ENCODE data around the gene NCOA3.

NCOA3 gene

DNA sequence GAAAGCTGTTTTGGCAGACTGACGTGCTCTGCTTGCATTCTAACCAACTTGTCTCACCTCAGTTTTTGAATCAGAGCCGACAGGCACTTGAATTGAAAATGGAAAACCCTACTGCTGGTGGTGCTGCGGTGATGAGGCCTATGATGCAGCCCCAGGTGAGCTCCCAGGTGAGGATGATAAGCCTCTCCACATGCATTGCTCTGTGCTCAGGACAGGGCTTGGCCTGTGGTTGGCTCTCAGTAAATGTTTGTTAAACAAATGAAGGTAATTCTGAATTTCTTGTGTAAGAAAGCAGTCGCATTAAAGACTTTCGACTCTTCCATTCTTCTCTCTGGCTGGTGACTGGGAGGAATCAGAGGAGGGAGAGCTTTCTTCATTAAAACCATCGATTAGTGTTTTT is 147.3 kb downstream of the NCOA3 start:
- DNase-seq, result no peak

DNA sequence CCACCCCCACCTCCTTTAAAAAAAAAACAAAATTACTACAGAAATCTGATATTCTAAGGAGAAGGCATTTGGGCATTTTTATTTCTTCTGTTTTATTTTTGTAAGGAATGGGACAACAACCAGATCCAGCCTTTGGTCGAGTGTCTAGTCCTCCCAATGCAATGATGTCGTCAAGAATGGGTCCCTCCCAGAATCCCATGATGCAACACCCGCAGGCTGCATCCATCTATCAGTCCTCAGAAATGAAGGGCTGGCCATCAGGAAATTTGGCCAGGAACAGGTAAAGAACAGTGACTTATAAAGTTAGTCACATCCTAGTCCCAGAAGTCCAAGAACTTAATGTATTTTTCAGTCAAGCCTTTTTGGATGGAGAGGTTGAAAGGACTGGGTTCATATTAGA is 150.6 kb downstream of the NCOA3 start:
- DNase-seq, result no peak

DNA sequence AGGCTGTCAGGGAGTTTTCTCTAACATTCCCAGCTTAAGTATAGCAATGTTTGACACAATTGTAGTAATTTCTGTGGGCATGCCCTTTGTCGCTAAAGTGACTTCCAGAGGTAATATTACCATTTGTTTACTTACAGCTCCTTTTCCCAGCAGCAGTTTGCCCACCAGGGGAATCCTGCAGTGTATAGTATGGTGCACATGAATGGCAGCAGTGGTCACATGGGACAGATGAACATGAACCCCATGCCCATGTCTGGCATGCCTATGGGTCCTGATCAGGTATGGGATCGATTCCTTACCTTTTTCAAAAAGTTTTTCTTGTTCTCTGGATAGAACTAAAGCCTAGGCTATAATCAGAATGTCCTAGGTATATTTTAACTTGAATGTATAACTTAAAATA is 151.1 kb downstream of the NCOA3 start:
- no peak for DNase-seq

DNA sequence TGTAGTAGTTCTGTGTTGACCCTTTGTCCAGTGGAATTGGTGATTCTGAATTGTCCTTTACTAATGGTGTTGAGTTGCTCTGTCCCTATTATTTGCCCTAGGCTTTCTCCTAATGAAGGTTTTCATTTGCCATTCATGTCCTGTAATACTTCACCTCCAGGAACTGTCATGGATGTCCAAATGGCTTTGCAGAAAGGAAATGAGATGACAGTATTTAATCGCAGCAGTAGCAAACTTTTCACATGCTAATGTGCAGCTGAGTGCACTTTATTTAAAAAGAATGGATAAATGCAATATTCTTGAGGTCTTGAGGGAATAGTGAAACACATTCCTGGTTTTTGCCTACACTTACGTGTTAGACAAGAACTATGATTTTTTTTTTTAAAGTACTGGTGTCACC is 152.2 kb downstream of the NCOA3 start:
- no peak for DNase-seq

DNA sequence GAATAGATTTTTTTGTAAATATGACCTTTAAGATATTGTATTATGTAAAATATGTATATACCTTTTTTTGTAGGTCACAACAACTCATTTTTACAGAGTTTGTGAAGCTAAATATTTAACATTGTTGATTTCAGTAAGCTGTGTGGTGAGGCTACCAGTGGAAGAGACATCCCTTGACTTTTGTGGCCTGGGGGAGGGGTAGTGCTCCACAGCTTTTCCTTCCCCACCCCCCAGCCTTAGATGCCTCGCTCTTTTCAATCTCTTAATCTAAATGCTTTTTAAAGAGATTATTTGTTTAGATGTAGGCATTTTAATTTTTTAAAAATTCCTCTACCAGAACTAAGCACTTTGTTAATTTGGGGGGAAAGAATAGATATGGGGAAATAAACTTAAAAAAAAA is 152.7 kb downstream of the NCOA3 start:
- no peak for DNase-seq

DNA sequence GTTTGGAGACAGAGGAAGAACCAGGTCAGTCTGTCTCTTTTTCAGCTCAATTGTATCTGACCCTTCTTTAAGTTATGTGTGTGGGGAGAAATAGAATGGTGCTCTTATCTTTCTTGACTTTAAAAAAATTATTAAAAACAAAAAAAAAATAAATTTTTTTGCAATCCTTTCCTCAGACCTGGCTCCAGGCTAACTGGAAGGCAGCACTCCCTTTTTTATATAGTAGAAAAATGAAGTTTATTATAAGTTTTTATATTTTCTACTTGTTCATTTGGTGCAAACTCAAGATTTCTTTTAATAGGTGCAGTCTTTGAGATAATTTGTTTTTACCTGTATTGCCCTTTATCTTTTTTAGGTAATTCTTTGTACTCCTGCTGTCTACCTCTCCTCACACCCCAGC is 153.9 kb downstream of the NCOA3 start:
- DNase-seq, result no peak

DNA sequence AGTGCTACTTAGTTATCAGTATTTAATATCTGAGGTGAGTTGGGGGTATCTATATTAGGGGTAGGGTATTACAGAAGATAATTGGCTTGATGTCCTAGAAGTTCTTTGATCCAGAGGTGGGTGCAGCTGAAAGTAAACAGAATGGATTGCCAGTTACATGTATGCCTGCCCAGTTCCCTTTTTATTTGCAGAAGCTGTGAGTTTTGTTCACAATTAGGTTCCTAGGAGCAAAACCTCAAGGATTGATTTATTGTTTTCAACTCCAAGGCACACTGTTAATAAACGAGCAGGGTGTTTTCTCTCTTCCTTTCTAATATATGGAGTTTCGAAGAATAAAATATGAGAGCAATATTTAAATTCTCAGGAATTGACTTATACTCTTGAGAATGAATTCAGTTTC is 154.6 kb downstream of the NCOA3 start:
- DNase-seq, result no peak

DNA sequence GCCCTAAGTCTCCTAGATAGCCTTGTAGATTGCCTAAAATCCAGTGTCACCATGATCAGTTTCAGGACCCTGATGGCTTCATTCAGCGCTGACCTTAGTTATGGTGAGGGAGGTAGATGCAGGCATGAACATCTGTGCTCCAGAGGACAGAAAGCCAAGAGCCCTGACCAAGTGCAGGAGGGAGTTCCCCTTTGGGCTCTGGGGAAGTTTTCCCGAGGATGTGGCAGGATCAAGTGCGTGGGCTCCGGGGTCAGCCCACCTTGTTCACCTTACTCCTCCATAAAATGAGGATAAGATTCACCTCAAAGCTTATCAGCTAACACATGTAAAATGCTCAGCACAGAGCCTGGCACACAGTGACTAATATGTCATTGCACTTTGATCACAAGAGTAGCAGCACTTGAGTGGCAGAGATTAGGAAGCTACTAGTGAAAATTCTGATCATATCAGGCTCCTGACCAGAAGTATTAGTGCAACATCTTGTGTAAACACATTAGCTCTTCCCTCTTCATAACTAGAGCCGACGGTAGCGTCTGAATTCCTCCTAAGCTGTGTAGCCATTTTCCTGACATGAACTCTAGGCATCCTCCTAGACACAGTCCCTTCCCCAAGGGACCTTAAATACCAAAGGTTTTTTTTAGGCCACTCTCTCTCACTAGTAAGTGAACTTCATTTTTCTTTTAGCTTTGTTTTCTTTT is 158.4 kb downstream of the NCOA3 start:
- no peak for DNase-seq

DNA sequence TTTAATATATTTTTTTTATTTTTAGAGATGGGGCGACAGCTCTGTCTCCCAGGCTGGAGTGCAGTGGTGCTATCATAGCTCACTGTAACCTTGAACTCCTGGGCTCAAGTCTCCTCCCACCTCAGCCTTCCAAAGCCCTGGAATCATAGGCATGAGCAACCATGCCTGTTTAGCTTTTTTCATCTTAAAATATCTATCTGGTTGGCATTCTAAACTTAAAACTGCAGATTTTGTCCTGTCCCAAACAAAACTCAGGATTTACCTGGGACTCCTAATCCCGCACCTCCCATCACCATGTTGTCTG is 158.9 kb downstream of the NCOA3 start:
- DNase-seq, result no peak

DNA sequence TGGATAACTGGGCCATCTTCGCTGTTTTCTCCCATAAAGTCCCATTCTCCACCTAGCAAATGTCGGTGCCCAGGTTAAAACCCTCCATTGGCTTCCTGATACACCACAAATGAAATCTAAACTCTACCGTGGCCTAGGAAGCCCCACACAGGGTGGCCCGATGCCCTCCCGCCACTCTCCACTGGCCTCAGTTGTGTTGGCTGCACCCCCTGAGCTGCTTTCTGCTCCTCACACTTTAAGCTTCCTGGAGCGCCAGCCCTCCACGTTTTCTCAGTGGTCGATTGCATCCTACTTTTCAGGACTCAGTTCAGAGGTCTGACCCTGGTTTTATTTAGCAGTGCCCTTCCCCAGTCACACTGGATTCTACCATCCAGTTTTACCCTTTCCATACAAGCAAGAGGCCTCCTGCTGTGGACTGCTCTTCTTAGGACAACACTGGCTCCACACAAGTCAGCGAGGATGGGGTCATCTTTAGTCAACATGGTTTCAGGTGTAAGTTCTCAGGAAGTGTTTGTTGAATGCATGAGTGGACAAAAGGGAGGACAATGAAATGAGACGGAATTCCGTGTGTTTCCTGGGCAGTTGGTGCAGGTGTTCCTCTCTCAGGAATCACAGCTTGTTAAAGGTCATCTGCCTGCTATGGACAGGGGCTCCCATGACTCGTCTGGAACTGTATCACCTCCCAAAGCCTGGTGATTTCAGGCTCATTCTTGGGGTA is 159.5 kb downstream of the NCOA3 start:
- DNase-seq, result no peak

DNA sequence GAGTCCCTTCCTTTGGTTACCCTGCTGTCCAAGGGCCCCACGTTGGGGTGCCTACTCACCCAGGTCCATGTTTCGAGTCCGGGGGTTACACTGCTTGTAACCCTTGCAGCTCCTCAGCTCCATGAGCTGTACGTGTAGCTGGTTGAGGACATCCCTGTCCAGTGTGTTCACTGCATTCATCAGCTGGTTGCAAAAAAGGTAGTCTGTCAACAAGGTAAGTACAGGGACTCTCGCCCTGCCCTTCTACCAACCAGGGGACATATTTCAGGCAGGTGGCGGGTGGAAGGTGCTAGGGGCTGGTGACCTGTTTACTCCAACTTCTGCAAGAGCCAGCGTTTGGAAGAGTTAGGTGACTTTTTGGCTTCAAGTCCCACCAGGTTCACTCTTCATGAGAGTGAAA is 160.0 kb downstream of the NCOA3 start:
- DNase-seq, result no peak

DNA sequence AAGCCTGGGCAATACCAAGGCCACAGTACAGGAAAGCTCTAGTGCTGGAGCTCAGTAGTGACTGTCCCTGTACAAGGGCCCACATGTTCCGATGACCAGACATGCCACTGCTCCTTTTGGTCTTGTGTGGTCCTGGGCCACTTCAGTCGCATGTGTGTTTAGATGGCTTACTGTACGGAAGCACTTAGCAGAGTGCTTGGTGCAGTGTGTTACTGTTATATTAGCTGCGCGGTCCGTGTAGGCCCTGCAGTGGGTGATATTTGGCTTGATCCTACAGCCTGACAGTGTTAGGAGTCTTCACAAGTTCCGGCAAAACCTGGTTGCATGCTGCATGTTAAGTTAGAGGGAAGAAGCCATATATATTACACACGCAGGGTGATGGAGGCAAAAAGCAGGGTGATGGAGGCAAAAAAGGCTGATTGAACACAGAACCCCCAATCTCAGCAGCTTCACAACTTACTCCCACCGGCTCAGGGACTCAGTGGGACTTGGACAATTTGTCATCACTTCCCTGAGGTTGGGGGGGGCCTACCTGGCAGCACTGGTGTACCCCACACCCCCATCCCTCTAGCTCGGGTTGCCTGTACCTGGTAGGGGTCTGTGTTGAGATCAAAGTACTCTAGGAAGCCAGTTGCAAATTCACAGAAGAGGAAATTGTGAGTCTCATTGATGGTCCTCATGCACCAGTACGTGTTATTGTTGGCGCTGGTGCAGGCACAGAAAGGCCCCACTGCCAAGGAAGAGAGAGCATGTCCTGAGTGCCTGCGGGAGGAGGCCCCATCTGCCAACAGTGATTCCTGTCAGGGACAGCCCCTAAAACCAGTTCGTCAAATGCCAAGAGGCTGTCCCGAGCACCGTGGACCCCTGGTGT is 161.0 kb downstream of the NCOA3 start:
- DNase-seq, result no peak

DNA sequence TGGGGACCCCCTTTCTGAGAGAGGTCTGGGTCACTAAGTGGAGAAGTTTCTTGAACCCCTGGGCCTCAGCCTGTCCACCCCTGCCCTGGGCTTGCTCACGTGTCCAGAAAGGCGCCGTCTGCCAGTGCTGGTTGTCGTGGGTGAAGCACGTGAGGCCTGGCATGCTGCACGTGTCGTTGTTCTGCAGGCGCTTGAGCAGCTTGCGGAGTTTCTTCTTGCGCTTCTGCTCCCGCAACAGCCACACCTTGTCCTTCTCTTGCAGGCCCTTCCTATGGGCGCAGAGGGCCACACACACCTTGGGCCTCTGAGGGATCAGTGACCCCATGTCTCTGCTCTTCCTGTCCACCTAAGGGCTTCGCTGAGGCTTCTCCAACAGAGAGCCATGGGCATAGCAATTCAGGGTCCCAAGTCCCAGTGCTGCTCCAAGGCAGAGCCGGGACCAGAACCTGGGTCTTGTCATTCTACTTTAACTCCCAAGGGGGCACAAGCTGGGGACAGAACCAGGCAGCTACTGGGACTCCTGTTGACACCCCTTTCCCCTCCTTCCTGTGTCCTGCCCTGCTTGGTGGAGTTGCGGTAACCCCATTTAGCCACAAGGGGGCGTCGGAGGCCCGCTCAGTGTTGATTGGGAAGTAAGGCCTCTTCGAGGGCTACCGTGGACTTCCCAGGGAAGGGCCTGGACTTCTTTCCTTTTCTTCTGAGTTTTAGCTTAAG is 161.8 kb downstream of the NCOA3 start:
- peak; percentile 52 for DNase-seq

DNA sequence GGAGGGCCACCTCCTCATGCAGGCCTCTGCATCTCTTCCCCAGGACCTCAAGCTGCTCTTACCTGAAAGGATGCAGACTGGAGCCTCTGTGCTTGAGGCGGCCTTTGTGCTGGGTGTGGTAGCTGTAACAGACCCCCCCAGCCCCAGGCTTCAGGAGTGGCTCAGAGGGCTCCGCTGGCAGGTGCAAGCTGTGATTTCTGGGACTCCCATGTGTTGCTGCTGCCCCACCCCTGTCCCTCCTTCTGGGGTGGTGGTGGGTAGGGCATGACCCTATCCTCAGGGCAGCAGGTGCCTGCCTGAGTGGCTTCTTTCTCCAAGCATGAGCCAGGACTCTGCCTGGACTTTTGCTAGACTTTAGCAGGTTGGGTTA is 162.4 kb downstream of the NCOA3 start:
- DNase-seq, result no peak

DNA sequence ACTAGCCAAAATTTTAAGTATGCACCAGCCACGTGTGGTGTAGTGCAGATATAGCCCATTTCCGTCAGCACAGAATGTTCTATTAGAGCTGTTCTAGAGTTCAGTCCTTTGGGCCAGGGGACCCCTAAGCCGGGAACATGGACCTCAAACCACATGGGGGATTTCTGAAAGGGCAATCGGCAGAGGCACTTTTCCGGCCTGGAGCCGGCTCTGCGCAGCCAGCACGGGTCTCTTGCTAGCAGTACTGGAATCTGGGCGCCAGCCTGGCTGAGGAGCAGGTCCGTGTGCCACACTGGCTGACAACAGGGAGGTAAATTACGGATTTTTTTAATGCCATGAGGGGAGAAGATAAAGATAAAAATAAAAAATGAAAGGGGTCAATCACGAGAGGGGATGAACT is 163.1 kb downstream of the NCOA3 start:
- DNase-seq, result no peak

DNA sequence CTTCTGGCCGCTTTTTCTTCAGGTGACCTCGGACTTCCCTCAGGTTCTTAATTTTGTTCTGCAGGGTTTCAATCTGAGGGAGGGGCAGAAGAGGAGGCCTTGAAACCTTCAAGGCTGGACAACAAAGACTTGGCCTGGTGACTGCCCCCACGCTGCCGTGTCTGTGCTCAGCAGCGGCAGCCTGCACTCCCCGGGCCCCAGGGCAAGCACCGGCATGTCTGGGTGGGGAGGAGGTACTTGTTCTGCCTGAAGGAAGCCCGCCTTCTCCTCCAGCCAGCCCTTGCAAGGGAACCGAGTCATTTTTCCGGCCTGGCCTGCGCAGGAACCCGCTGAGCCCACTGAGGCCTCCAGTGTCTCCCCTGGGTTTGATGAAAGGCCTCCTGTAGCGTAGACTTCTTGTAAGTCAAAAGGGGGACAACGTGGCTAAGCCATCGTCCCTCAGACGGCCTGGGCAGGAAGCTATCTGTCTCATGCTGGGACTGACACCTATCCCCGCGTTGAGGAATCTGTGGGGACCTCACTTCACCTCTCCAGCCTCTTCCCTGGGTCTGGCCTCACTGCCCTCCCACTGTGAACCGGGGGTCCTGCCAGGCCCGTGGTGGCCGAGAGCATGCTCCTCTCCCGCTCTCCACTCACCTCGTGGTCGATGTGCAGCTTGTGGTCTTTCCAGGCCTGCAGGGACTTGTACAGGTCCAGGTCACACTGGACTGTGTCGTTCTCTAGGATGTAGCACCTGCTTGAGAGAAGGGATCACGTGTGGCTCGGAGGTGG is 163.7 kb downstream of the NCOA3 start:
- DNase-seq, result no peak

DNA sequence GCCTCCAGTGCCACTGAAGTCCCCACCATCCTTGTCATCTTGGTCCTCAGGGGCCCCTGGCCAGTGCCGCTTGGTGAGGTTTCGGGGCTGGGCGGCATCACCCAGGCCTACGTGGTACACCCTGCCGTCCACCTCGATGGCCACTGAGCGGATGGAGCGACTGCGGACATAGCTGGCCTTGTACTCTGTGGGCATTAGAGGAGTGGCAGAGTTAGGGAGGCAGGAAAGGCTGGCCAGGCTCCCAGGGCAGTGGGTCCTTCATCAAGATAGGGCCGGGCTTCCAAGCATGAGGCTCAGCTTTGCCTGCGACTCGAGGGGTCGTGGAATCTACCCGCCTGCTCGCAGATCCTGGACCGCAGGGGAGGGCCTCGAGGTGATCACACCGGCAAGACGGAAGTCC is 164.6 kb downstream of the NCOA3 start:
- DNase-seq, result no peak

DNA sequence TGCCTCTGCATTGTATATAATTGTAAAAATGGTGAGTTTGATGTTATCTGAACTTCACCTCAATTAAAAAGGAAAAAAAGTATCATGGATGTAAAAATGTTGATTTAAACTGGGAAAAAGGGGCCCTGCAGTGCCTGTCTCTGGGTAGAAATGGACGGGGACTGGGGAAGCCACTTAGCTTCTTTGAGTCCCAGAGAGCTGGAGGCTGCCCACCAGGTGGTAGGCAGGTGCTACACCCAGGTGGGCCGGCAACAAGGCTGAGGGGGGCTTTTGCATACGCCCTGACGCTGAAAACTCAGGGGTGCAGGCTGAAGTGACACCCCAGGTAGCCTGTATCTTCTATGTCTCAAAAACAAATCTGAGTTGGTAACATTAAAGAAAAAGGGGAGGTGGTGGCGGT is 165.4 kb downstream of the NCOA3 start:
- no peak for DNase-seq

DNA sequence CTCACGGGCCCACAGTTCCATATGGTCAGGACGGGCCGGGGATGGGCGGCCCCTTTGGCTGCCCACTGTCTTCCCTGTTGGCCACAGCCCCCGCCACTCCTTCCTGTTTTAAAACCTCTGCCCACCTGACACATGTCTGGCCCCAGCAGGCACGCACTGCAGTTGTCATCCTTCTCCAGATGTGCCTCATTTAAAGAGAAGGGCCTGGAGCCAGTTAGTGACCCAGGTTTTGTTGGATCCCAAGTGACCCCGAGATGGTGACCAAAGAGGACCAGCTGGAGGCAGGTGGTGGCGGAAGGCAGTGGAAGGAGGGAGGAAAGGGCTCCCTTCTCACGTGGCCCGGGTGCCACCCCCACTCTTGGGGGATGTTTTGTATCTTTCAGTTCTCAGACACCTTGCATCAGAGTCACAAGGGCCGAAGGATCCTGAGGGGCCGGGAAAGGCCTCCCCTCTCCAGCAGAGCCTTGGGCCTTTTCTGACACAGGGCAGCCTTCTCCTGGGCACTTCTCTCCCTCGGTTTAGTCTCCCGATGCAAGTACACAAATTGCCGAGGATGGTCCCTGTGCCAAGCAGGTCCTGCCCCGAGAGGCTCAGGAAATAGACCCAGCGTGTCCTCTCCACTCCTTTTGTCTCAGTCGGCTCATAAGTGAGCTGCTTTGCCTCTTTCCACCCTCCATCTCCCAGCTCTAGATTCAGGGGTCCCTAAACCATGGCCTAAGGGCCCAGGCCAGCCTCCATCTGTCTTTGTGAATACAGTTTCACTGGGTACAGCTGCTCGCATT is 166.0 kb downstream of the NCOA3 start:
- no peak for DNase-seq

DNA sequence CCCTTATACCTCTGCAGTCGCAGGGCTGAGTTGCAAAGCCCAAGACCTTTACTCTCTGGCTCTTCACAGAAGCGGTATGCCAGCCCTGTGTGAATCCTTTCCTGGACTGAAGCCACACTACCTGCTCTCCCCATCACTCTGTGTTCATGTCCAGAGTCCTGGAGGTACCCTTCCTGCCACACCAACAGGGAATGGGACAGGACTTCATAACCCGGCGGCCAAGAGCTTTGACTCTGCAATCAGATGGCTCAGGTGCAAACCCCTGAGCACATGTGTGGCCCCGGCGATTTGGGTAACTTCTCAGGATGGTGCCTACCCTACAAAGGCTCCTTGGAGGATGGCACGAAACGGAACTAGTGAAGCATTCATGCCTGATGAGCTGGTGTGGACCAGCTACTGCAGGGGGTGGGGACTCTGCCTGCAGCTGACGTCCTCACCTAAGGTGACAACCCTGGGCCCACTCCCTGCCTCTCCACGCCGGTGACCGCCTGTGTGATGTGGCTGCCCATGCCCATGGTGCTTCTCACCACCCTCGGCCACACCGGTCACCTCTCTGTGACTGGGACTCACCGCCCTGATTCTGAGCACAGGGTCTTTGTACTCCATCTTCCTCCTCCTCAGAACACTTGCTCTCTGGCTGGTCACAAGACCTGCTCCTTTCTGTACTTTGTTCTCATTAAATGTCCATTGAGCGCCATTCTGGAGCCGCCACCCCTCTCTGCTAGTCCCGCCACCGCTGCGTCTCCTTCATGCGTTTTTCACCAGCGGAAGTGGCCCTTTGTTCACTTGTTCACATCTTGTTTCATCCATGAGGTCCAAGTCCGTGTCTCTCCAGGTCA is 166.8 kb downstream of the NCOA3 start:
- no peak for DNase-seq

DNA sequence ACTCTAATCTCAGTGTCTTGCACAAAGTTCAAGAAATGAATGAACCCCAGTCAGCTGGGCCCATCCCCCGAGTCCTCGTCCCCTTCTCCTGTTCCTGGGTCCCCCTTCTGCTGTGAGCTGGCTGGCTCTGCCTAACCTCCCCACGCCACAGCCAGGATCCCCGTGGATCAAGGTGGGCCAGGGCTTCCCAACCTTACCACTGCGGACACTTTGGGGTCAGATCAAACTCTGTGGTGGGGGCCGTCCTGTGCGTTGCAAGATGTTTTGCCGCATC is 167.4 kb downstream of the NCOA3 start:
- no peak for DNase-seq

Data from HCEC 1CT (cell line).